Gastrocnemius medialis (tissue), 4 donors: ENCODE results near the gene DRGX. TPM values are rescaled to one million over a fixed set of nuclear protein-coding genes. Genes with fewer than 3 reads are reported as not detected.

Experiments
- ATAC-seq, 2 donors: fragments of 150-250 bp; one replicate each; pipeline ENCODE4 v1.9.1; 2016
- DNase-seq, 2 donors: peaks; one replicate each; pipeline ENCODE4 v3.0.0-alpha.2; 2019
- H3K27ac ChIP-seq, 4 donors: fragments of 200-600 bp; sonication (generic); 1 replicate in 1 of 4; 2 replicates in 3 of 4; pipeline ENCODE4 v1.5.1; 2016 to 2018; ENCODE audit warnings: mild to moderate bottlenecking in 2 of 4, moderate library complexity in 1 of 4
- H3K27me3 ChIP-seq, 3 donors: fragments of 200-600 bp; sonication (generic) in 2 of 3; 1 replicate in 1 of 3; 2 replicates in 2 of 3; pipeline versions ENCODE4 v1.5.1 to v1.6.0; 2016 to 2019; ENCODE audit warnings: mild to moderate bottlenecking in 1 of 3, moderate library complexity in 1 of 3
- H3K36me3 ChIP-seq, 2 donors: fragments of 200-600 bp; sonication (generic) in 1 of 2; one replicate each; pipeline ENCODE4 v1.5.1; 2017 to 2018
- H3K4me1 ChIP-seq, 2 donors: fragments of 200-600 bp; sonication (generic) in 1 of 2; one replicate each; pipeline ENCODE4 v1.5.1; 2016 to 2017; ENCODE audit warnings: mild to moderate bottlenecking in 2 of 2
- H3K4me3 ChIP-seq, 4 donors: fragments of 200-600 bp; sonication (generic) in 3 of 4; 1 replicate in 1 of 4; 2 replicates in 3 of 4; pipeline ENCODE4 v1.5.1; 2016 to 2019; ENCODE audit warnings: mild to moderate bottlenecking in 2 of 4
- H3K9me3 ChIP-seq, 3 donors: fragments of 200-600 bp; sonication (generic) in 2 of 3; 1 replicate in 1 of 3; 2 replicates in 2 of 3; pipeline ENCODE4 v1.5.1; 2016 to 2019
- CTCF ChIP-seq, 5 experiments: fragments of 450-650 bp in 3 of 5; fragments of 200-600 bp in 2 of 5; sonication (generic) in 2 of 5; IDR thresholded peaks in 4 of 5; conservative IDR thresholded peaks in 1 of 5; 1 replicate in 4 of 5; 2 replicates in 1 of 5; pipeline ENCODE4 v1.5.1; 2016 to 2019; ENCODE audit warnings: antibody characterized with exemption in 5 of 5, mild to moderate bottlenecking in 3 of 5, moderate library complexity in 3 of 5
- POLR2A ChIP-seq, 2 donors: fragments of 450-650 bp; IDR thresholded peaks; one replicate each; pipeline ENCODE4 v1.6.1; 2017; ENCODE audit warnings: antibody characterized with exemption in 2 of 2, mild to moderate bottlenecking in 2 of 2, moderate library complexity in 2 of 2
- in situ Hi-C, 4 donors: fragments of 200-750 bp; cut with MboI; loops; one replicate each; pipeline versions ENCODE4 v1.15.0 to v1.8.0; 2017; ENCODE audit warnings: low sequenced_read_pairs in 4 of 4
- intact Hi-C: fragments of 100-400 bp; cut with DNase I; formaldehyde crosslinking; loops from one replicate; pipeline ENCODE4 v1.15.1; 2023; ENCODE audit warnings: low total_unique reads
- total RNA-seq, 4 donors: library from RNA; depleted of rRNA; stranded (reverse); fragments of >200 nt; gene quantifications; one replicate each; pipeline versions ENCODE4 v1.1.0 to v1.2.3, GENCODE V29; 2016

DRGX gene
- total RNA-seq, 4 donors from 2014 or later: not detected

DNA sequence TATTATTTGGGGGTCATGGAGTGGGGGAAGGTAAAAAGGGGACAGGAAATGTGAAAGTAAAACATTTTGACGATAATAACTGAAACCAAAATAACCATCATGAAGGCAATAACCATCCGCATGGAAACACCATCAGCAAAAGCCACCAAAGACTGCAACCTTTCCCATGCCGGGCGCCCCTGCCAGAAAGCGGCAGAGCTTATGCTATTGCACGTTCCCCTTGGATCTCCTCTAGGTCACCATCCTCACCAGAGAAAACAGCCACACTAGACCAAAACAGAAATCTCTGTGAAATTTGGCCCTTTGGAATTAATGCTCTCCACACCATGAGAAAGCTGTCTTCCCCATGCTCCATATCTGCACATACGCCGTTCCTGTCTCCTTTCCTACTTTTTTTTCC, 31.1 kb downstream of the DRGX start:
- DNase-seq (no peak), ATAC-seq (no peak)
- in situ Hi-C loops: loop anchor here in 1 of 4 donors (25.0 kb wide), 1 partner anchor 377 kb away; no protein-coding TSS in a partner anchor
- Histone ChIP-seq H3K36me3 (no peaks in the 10 kb centered on the region), H3K27ac (no peak overlapping the region), H3K27me3 (no peaks in the 10 kb centered on the region), H3K4me1 (no peaks in the 10 kb centered on the region), H3K9me3 (no peaks in the 10 kb centered on the region), H3K4me3 (no peak overlapping the region)
- no peak for TF ChIP-seq CTCF (IDR thresholded peaks at IDR 0.05 in 4 of 5, conservative IDR thresholded peaks at IDR 0.05 in 1 of 5)
- no peak for TF ChIP-seq POLR2A (IDR thresholded peaks at IDR 0.05)
- intact Hi-C loops: no loop called here

DNA sequence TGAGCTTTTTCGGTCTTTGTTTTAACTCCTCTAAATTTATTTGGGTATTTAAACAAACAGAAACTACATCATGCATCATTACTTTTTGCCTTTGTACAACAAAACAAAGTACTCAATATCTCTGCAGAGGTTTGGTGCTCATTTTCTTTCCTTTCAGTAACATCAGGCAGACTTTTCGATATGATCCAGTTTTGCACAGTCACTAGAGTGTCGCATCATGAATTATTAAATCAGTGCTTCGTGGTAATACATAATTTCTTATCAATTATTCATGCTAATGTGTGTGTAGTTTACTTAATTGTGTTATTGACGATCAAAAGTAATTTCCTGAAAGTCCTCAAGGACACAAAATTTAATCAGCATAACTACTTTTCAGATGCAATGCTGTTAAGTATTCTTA, 31.8 kb downstream of the DRGX start:
- no peaks in the 10 kb centered on the region for H3K36me3 ChIP-seq
- intact Hi-C loops (no loop called here), in situ Hi-C loops (loop anchor here in 1 of 4 donors (25.0 kb wide), 1 partner anchor 377 kb away; no protein-coding TSS in a partner anchor)
- H3K27ac ChIP-seq: no peak overlapping the region
- H3K4me1 ChIP-seq: no peaks in the 10 kb centered on the region
- no peak for TF ChIP-seq CTCF (IDR thresholded peaks at IDR 0.05 in 4 of 5, conservative IDR thresholded peaks at IDR 0.05 in 1 of 5)
- TF ChIP-seq POLR2A (IDR thresholded peaks at IDR 0.05): no peak
- H3K4me3 ChIP-seq: no peak overlapping the region
- no peaks in the 10 kb centered on the region for H3K27me3 ChIP-seq
- ATAC-seq (no peak), DNase-seq (no peak)
- no peaks in the 10 kb centered on the region for H3K9me3 ChIP-seq

DNA sequence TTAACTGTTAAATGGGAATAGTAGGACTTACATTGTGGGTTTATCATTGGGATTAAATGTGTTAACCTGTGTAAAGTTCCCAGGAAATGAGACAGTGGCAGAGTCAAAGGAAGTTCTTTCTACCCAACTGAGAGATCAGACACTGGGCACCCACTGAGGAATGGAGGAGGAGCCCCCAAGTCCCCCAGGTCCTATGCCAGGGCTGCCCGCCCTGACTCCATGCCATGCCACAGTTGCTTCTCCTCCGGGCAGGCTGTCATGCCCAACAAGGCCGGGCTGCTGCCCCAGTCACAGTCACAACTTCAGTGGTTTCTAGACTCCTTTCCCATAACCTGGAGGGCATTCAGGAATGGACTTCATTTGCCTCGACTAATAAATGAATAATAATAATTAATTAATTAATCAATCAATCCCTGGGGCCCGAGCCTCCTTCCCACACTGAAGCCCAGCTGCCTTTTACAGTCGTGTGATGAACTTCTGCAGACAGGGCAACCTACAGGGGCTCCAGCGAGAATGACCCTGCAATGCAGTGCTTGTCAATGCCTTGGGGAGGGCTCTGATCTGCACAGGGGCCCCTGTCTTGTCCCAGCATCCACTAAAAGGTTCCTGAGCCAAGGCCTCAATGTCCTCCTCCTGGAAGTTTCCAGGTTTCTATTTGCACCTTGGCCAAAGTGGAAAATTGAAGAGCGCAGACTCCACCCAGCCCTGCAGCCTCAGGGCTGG, 32.4 kb downstream of the DRGX start:
- no peaks in the 10 kb centered on the region for H3K27me3 ChIP-seq
- in situ Hi-C loops (loop anchor here in 1 of 4 donors (25.0 kb wide), 1 partner anchor 376 kb away; no protein-coding TSS in a partner anchor), intact Hi-C loops (no loop called here)
- no peak for ATAC-seq
- H3K4me1 ChIP-seq: no peaks in the 10 kb centered on the region
- no peaks in the 10 kb centered on the region for H3K36me3 ChIP-seq
- TF ChIP-seq POLR2A (IDR thresholded peaks at IDR 0.05) (no peak), CTCF (IDR thresholded peaks at IDR 0.05 in 4 of 5, conservative IDR thresholded peaks at IDR 0.05 in 1 of 5) (no peak)
- no peak for DNase-seq
- H3K4me3 ChIP-seq: no peak overlapping the region
- no peaks in the 10 kb centered on the region for H3K9me3 ChIP-seq
- H3K27ac ChIP-seq: no peak overlapping the region

DNA sequence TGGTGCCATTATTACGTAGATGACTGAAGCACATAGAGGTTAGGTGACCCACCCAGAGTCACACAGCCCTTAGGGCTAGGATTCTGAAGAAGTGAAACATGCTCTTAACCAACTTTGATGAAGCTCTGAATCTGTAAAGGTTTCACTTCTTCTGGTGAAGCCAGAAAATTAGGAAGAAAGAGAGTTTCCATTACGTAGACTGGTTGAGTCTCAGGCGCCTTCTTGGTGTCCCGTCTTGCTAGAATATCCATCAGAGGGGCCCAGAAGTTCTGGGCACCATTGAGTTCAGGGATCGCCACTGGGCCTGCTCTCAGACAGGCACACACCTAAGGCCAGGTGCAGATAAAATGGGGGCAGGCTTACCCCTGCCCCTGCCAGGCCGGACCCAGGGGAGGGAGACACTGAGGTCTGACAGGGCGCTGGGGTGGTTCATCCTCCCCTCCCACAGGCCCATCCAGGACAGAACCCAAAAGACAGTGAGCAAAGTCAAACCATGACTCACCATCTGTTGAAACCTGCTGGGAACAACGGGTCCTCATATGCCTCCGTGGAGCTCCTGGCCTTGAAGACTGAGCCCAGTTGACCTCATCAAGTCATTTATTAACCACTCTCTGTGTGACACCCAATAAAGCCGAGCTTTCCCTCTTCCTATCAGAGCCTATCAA, 33.2 kb downstream of the DRGX start:
- in situ Hi-C loops (loop anchor here in 1 of 4 donors (25.0 kb wide), 1 partner anchor 375 kb away; no protein-coding TSS in a partner anchor), intact Hi-C loops (no loop called here)
- Histone ChIP-seq H3K27me3 (no peaks in the 10 kb centered on the region), H3K4me1 (no peaks in the 10 kb centered on the region), H3K36me3 (no peaks in the 10 kb centered on the region), H3K27ac (no peak overlapping the region), H3K9me3 (no peaks in the 10 kb centered on the region), H3K4me3 (no peak overlapping the region)
- ATAC-seq (no peak), DNase-seq (no peak)
- TF ChIP-seq CTCF (IDR thresholded peaks at IDR 0.05 in 4 of 5, conservative IDR thresholded peaks at IDR 0.05 in 1 of 5) (no peak), POLR2A (IDR thresholded peaks at IDR 0.05) (no peak)
